Skin epidermis (tissue), 12 donors: ENCODE results near the gene DMTF1.
"Not testable (repeated sequence)": the region's sequence is repeated elsewhere in the genome, so short reads cannot be mapped to it uniquely, and the experiment has no call there.

ENCODE experiments used
- H3K27ac ChIP-seq, 21 experiments: fragments of 200-600 bp; sonication (generic) in 11 of 21; one replicate each; pipeline ENCODE4 v1.5.0; 2020; ENCODE audit warnings: mild to moderate bottlenecking in 3 of 21, inconsistent platforms in 2 of 21, moderate library complexity in 2 of 21
- H3K4me3 ChIP-seq, 7 experiments: fragments of 200-600 bp; sonication (generic) in 2 of 7; one replicate each; pipeline ENCODE4 v1.5.0; 2020; ENCODE audit warnings: inconsistent platforms in 2 of 7, mild to moderate bottlenecking in 2 of 7, moderate library complexity in 1 of 7

The DMTF1 gene

GRCh38 chr7:87190783-87191182, 38.5 kb downstream of the DMTF1 start:
- no peak overlapping the region for H3K4me3 ChIP-seq
- H3K27ac ChIP-seq: no peak overlapping the region

GRCh38 chr7:87192784-87193487, 40.7 kb downstream of the DMTF1 start:
- Histone ChIP-seq H3K4me3 (no peak overlapping the region), H3K27ac (no peak overlapping the region)

- Histone ChIP-seq H3K4me3 (no peak overlapping the region), H3K27ac (no peak overlapping the region)
Measured at GRCh38 chr7:87193912-87194311, 41.7 kb downstream of the DMTF1 start.

- peak overlapping the region in 1 of 21 experiments; percentile 5 for H3K27ac ChIP-seq
- no peak overlapping the region for H3K4me3 ChIP-seq
Measured at GRCh38 chr7:87199241-87199640, 47.0 kb downstream of the DMTF1 start.

GRCh38 chr7:87199700-87200450, 47.6 kb downstream of the DMTF1 start:
- Histone ChIP-seq H3K4me3 (no peak overlapping the region), H3K27ac (peak overlapping the region in 2 of 21 experiments; percentile 5 to 21)

- no peak overlapping the region for H3K27ac ChIP-seq
- no peak overlapping the region for H3K4me3 ChIP-seq
Measured at GRCh38 chr7:87202208-87202607, 50.0 kb downstream of the DMTF1 start.

GRCh38 chr7:87202705-87203104, 50.5 kb downstream of the DMTF1 start:
- Histone ChIP-seq H3K27ac (no peak overlapping the region), H3K4me3 (no peak overlapping the region)

GRCh38 chr7:87203929-87204328, 51.7 kb downstream of the DMTF1 start:
- not testable (repeated sequence) for H3K4me3 ChIP-seq, H3K27ac ChIP-seq

- Histone ChIP-seq H3K27ac (no peak overlapping the region), H3K4me3 (no peak overlapping the region)
Measured at GRCh38 chr7:87204933-87205332, 52.7 kb downstream of the DMTF1 start.

GRCh38 chr7:87205701-87206100, 53.4 kb downstream of the DMTF1 start:
- H3K27ac ChIP-seq, H3K4me3 ChIP-seq: not testable (repeated sequence)

GRCh38 chr7:87206361-87206760, 54.1 kb downstream of the DMTF1 start:
- H3K4me3 ChIP-seq: no peak overlapping the region

GRCh38 chr7:87209295-87209924, 57.2 kb downstream of the DMTF1 start:
- Histone ChIP-seq H3K27ac (no peak overlapping the region), H3K4me3 (no peak overlapping the region)

More at GRCh38 chr7:87206361-87206760, 54.1 kb downstream of the DMTF1 start:
- H3K27ac ChIP-seq: no peak overlapping the region

GRCh38 chr7:87210506-87210905, 58.3 kb downstream of the DMTF1 start:
- Histone ChIP-seq H3K27ac (no peak overlapping the region), H3K4me3 (no peak overlapping the region)

GRCh38 chr7:87212498-87212897, 60.2 kb downstream of the DMTF1 start:
- H3K4me3 ChIP-seq: no peak overlapping the region
- H3K27ac ChIP-seq: peak overlapping the region in 3 of 21 experiments; percentile 5 to 69 (median 8)

GRCh38 chr7:87213252-87213651, 61.0 kb downstream of the DMTF1 start:
- Histone ChIP-seq H3K27ac (peak overlapping the region in 3 of 21 experiments; percentile 8 to 69 (median 9)), H3K4me3 (no peak overlapping the region)

GRCh38 chr7:87213811-87214210, 61.6 kb downstream of the DMTF1 start:
- H3K27ac ChIP-seq: peak overlapping the region in 2 of 21 experiments; percentile 4 to 9

GRCh38 chr7:87215046-87215445, 62.8 kb downstream of the DMTF1 start:
- Histone ChIP-seq H3K4me3 (no peak overlapping the region), H3K27ac (no peak overlapping the region)

More at GRCh38 chr7:87213811-87214210, 61.6 kb downstream of the DMTF1 start:
- H3K4me3 ChIP-seq: no peak overlapping the region

GRCh38 chr7:87216701-87217508, 64.7 kb downstream of the DMTF1 start:
- peak overlapping the region in 14 of 21 experiments; percentile 7 to 93 (median 53) for H3K27ac ChIP-seq
- peak overlapping the region in 1 of 7 experiments; percentile 6 for H3K4me3 ChIP-seq

- H3K4me3 ChIP-seq: peak overlapping the region; percentile 68 to 95 (median 89)
- H3K27ac ChIP-seq: peak overlapping the region in 15 of 21 experiments; percentile 7 to 93 (median 85)
Measured at GRCh38 chr7:87217983-87218653, 65.9 kb downstream of the DMTF1 start.
